Stimulated activated CD8-positive, alpha-beta memory T cell treated with anti-CD3 and anti-CD28 coated beads, Interleukin-15, amount 100 ng/mL, for 1 hour (primary cell): ENCODE results near the gene ENOSF1.
"Not testable (repeated sequence)": the region's sequence is repeated elsewhere in the genome, so short reads cannot be mapped to it uniquely, and the experiment has no call there.

Source experiments
- DNase-seq: peaks from one replicate; pipeline ENCODE4 v3.0.0-alpha.2; 2020; ENCODE audit warnings: low read depth

ENOSF1 gene

GRCh38 chr18:706405-706804 is 6.0 kb downstream of the ENOSF1 start:
- no peak for DNase-seq

- no peak for DNase-seq
Measured at GRCh38 chr18:703213-703967, 9.0 kb downstream of the ENOSF1 start.

GRCh38 chr18:697800-698199 is 14.6 kb downstream of the ENOSF1 start:
- no peak for DNase-seq

- DNase-seq = no peak
Measured at GRCh38 chr18:697012-697411, 15.4 kb downstream of the ENOSF1 start.

- DNase-seq = no peak
Measured at GRCh38 chr18:693466-694187, 18.8 kb downstream of the ENOSF1 start.

GRCh38 chr18:692824-693223 is 19.6 kb downstream of the ENOSF1 start:
- no peak for DNase-seq

GRCh38 chr18:688323-688722 is 24.1 kb downstream of the ENOSF1 start:
- no peak for DNase-seq

GRCh38 chr18:686339-687111 is 25.9 kb downstream of the ENOSF1 start:
- no peak for DNase-seq

GRCh38 chr18:685438-685837 is 27.0 kb downstream of the ENOSF1 start:
- no peak for DNase-seq

GRCh38 chr18:683531-683930 is 28.9 kb downstream of the ENOSF1 start:
- no peak for DNase-seq

- DNase-seq = no peak
Measured at GRCh38 chr18:682833-683232, 29.6 kb downstream of the ENOSF1 start.

GRCh38 chr18:682416-682815 is 30.0 kb downstream of the ENOSF1 start:
- not testable (repeated sequence) for DNase-seq

GRCh38 chr18:681985-682384 is 30.4 kb downstream of the ENOSF1 start:
- no peak for DNase-seq

- DNase-seq = no peak
Measured at GRCh38 chr18:680392-680791, 32.0 kb downstream of the ENOSF1 start.

GRCh38 chr18:679516-679915 is 32.9 kb downstream of the ENOSF1 start:
- DNase-seq = no peak

GRCh38 chr18:678482-679182 is 33.8 kb downstream of the ENOSF1 start:
- no peak for DNase-seq

GRCh38 chr18:677951-678381 is 34.5 kb downstream of the ENOSF1 start:
- no peak for DNase-seq

GRCh38 chr18:677145-677544 is 35.3 kb downstream of the ENOSF1 start:
- no peak for DNase-seq

- no peak for DNase-seq
Measured at GRCh38 chr18:676736-677135, 35.7 kb downstream of the ENOSF1 start.

GRCh38 chr18:676069-676468 is 36.4 kb downstream of the ENOSF1 start:
- DNase-seq = no peak

- no peak for DNase-seq
Measured at GRCh38 chr18:675307-675706, 37.1 kb downstream of the ENOSF1 start.

GRCh38 chr18:673769-674168 is 38.7 kb downstream of the ENOSF1 start:
- DNase-seq = no peak
